GM19324 (cell line): ENCODE results near the gene SMARCAL1.

Experiments used
- ATAC-seq: cut with Tn5 transposase; IDR thresholded peaks from one replicate; pipeline ENCODE4 v1.9.1; 2021; ENCODE audit warnings: mild to moderate bottlenecking, moderate library complexity; ENCODE audit not compliant: unreplicated experiment, low FRiP score

Gene SMARCAL1

GRCh38 chr2:216467845-216468244, 55.6 kb downstream of the SMARCAL1 start:
- no peak for ATAC-seq

- no peak for ATAC-seq
Observed at GRCh38 chr2:216469661-216470060, 57.4 kb downstream of the SMARCAL1 start.

GRCh38 chr2:216473187-216473586, 60.9 kb downstream of the SMARCAL1 start:
- ATAC-seq: no peak

GRCh38 chr2:216474925-216475670, 62.8 kb downstream of the SMARCAL1 start:
- no peak for ATAC-seq

- no peak for ATAC-seq
Observed at GRCh38 chr2:216475767-216476166, 63.5 kb downstream of the SMARCAL1 start.

GRCh38 chr2:216477283-216478035, 65.2 kb downstream of the SMARCAL1 start:
- no peak for ATAC-seq

GRCh38 chr2:216478151-216478550, 65.9 kb downstream of the SMARCAL1 start:
- no peak for ATAC-seq

GRCh38 chr2:216478791-216479190, 66.5 kb downstream of the SMARCAL1 start:
- no peak for ATAC-seq

GRCh38 chr2:216480221-216480620, 67.9 kb downstream of the SMARCAL1 start:
- no peak for ATAC-seq

- no peak for ATAC-seq
Observed at GRCh38 chr2:216482640-216483039, 70.4 kb downstream of the SMARCAL1 start.

GRCh38 chr2:216485237-216485636, 73.0 kb downstream of the SMARCAL1 start:
- ATAC-seq: no peak

GRCh38 chr2:216485745-216486144, 73.5 kb downstream of the SMARCAL1 start:
- ATAC-seq: no peak

GRCh38 chr2:216486271-216486670, 74.0 kb downstream of the SMARCAL1 start:
- no peak for ATAC-seq

GRCh38 chr2:216486708-216487107, 74.4 kb downstream of the SMARCAL1 start:
- ATAC-seq: no peak

- ATAC-seq: no peak
Observed at GRCh38 chr2:216490061-216490460, 77.8 kb downstream of the SMARCAL1 start.

- ATAC-seq: no peak
Observed at GRCh38 chr2:216491793-216492596, 79.7 kb downstream of the SMARCAL1 start.

- ATAC-seq: no peak
Observed at GRCh38 chr2:216492597-216493333, 80.5 kb downstream of the SMARCAL1 start.

GRCh38 chr2:216493334-216493685, 81.0 kb downstream of the SMARCAL1 start:
- no peak for ATAC-seq

GRCh38 chr2:216495656-216496055, 83.4 kb downstream of the SMARCAL1 start:
- no peak for ATAC-seq

GRCh38 chr2:216497382-216498069, 85.2 kb downstream of the SMARCAL1 start:
- no peak for ATAC-seq
